Fibroblast of peridontal ligament (primary cell): ENCODE results near the gene MCRS1.
"Not testable (repeated sequence)": the region's sequence is repeated elsewhere in the genome, so short reads cannot be mapped to it uniquely, and the experiment has no call there.

Source experiments
- DNase-seq: peaks from one replicate; pipeline ENCODE4 v3.0.0-alpha.2; 2010; ENCODE audit errors: extremely low read depth

The MCRS1 gene

GRCh38 chr12:49540229-49541139 is 27.5 kb downstream of the MCRS1 start:
- no peak for DNase-seq

GRCh38 chr12:49539406-49540228 is 28.3 kb downstream of the MCRS1 start:
- no peak for DNase-seq

GRCh38 chr12:49538510-49539403 is 29.2 kb downstream of the MCRS1 start, which contains the start of gene KCNH3:
KCNH3 (plus strand) TSS chr12:49539030; CDS start chr12:49539417, 387 bp downstream.
- DNase-seq, result peak; percentile 26

- no peak for DNase-seq
Observed at GRCh38 chr12:49537752-49538509, 30.0 kb downstream of the MCRS1 start.

DNA sequence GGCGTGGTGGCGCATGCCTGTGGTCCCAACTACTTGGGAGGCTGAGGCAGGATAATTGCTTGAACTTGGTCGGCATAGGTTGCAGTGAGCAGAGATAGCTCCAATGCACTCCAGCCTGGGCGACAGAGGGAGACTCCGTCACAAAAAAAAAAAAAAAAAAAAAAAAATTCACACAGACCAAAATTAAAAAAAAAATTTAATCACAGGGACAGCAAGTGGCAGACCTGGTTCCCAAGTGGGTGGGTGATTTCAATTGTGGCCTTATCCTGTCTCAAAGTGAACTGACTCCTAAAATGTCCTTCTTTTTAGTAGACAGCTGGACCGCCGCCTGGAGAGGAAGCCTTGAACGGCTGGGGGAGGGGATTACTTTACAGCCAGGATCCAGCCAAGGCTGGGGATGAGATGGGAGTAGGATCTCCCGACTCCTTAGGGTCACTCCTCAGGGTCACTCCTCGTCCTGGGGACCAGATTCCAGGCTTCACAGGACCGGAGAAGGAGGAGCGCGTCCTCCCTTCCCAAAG is 30.7 kb downstream of the MCRS1 start:
- DNase-seq, result no peak

DNA sequence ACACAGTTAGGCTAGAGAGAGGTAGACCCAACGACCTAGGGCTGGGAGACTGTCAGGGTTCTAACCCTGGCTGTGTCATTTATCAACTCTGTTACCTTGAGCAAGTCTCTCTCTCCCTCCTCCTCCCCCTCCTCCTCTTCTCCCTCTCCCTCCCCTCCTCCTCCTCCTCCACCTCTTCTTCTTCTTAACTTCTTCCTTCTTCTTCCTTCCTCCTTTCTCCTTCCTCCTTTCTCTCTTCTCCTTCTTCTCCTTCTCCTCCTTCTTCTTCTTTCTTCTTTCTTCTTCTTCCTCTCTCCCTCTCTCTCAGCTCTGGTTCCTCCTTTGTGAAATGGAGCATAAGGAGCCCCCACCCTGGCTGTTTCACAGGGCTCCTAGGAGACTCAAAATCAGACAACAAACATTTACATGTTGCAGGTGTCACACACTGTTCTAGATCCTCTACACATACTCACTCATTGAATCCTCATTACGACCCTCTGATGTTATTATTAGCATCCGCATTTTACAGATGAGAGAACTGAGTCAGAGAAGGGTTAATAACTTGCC is 31.3 kb downstream of the MCRS1 start:
- DNase-seq, result no peak

DNA sequence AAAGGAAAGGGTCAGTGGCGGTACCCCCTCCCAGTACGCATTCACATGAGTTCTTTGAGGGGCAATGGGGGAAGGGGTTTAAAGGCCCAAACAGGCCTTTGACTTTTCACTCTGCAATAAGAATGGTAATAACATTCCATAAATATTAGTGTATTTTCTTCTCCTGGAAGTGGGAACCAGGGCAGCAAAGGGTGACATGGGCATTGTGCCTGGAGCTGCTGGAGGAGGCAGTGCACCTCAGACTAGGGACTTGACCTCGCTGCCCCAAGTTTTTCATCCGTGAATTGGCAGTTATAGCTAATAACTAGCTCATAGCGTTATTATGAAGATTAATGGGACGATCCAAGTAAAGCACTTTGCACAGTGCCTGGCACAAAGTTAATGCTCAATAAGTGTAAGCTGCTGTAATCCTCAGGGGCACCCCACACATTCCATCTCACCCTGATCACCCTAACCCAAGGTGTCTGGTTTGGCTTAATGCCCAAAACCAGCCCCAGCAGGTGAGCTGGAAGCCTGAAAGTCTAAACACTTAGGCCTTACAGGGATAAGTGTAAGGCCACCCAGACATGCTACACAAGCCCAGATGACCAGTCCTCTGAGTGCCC is 31.9 kb downstream of the MCRS1 start:
- no peak for DNase-seq

GRCh38 chr12:49534731-49535278 is 33.1 kb downstream of the MCRS1 start:
- DNase-seq, result no peak

DNA sequence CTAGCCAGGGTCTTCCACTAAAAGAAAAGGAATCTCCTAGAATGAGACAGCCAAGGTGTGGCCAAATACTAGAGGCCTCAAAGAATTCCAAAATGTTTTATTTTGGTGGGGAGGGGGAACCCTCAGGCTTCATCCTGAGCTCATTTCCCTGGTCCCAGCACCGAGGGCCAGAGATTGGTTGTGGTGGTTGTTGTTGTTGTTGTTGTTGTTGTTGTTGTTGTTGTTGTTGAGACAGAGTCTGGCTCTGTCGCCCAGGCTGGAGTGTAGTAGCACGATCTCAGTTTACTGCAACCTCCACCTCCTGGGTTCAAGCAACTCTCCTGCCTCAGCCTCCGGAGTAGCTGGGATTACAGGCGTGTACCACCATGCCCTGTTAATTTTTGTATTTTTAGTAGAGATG is 33.8 kb downstream of the MCRS1 start:
- not testable (repeated sequence) for DNase-seq

GRCh38 chr12:49533331-49533730 is 34.6 kb downstream of the MCRS1 start:
- DNase-seq, result no peak

DNA sequence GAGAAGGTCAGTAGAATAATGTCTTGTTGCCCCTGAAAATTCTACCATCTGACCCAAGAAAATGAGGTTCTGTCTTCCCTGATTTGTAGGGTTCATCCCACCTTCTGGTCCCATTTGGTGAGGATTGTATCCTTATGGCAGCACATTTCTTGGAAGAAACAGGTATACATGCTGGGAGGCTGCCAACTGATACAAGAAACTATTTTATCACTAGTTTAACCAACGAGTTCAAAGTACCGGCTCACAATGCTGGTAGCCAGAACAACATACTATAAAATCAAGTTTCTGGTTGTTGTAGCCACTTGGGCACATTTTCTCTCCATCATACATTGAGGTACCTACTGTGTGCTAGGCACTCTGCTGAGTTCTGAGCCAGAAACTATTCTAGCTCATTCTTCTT is 36.2 kb downstream of the MCRS1 start:
- DNase-seq, result no peak

DNA sequence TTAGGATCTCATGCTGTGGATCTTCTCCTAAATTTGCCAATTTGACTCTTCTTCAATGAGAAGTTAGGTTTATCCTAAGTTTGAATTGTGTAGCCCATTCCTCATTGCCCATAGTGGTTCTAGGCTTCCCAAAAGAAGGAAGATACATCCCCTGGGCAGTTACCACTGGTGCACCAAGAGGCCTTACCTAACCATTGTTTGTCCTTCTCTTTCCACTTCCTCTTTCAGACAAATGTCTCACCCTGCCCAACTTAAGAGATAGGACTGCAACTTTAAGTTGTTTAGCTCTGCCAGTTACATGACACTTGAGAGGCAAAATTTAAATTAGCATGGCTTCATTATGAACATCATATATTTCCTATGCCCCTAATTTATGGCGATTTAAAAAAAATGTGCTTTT is 38.5 kb downstream of the MCRS1 start:
- DNase-seq, result no peak

GRCh38 chr12:49527361-49528130 is 40.4 kb downstream of the MCRS1 start:
- DNase-seq, result no peak

GRCh38 chr12:49525942-49526341 is 42.0 kb downstream of the MCRS1 start:
- DNase-seq, result no peak

DNA sequence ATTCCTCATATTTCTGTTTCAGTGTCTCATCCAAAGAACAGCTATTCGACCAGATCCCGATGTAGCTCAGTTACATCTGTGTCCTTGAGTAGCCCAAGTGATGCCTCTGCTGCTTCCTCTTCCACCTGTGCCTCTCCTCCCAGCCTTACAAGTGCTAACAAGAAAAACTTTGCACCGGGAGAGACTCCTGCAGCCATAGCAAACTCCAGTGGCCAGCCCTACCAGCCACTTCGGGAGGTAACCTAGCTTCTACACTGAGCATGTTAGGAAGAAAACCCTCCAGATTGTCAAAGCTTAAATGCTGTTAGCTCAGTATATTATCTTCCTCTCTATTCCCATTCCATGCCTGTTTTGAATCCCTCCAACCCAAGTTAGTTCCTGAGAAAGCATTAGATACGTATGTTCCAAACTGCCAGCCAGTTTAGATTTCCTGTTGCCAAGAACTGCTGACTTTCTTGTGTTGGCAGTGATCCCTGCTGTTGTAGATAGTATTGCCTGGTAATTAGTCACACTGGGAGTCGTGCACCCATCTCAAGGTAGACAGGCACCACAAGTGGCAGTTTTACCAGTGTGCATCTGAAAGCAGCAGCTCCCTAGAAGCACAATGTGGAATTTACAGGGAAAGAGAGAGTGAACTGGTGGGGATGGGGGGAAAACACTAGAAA is 43.1 kb downstream of the MCRS1 start:
- no peak for DNase-seq

DNA sequence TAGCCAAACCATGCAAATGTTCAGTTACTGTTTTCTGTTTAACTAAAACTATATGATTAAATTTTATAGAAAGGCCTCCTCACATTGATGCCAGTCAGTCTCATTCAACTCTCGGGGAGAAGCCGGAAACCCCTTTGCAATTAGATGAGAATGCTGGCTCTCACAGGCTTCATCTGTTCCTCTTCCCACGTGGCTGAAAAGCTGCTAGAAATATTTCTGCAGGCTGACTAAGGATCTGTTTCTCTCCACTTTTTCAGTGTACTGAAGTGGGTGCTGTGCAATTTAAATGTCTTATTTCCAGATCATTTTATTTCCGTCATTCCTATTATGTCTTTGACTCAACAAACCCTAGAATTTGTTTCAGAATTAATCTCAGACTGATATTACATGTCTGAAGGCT is 46.6 kb downstream of the MCRS1 start:
- DNase-seq, result no peak

- no peak for DNase-seq
Observed at GRCh38 chr12:49519574-49519936, 48.4 kb downstream of the MCRS1 start.

- DNase-seq, result peak; percentile 30
Observed at GRCh38 chr12:49518914-49519573, 48.9 kb downstream of the MCRS1 start.
